H7 (cell line): ENCODE results near the gene DLK2. TPM values are rescaled to one million over a fixed set of nuclear protein-coding genes. Genes with fewer than 3 reads are reported as not detected.
"Not testable (repeated sequence)": the region's sequence is repeated elsewhere in the genome, so short reads cannot be mapped to it uniquely, and the experiment has no call there.

Source experiments
- DNase-seq: peaks from one replicate; pipeline ENCODE4 v3.0.0; 2012
- H3K27me3 ChIP-seq: 2 replicates; pipeline ENCODE4 v1.6.0; 2011; ENCODE audit warnings: mild to moderate bottlenecking, low read length; ENCODE audit not compliant: control insufficient read depth, insufficient read depth
- H3K36me3 ChIP-seq: replicated peaks from 2 replicates; pipeline ENCODE4 v1.5.1; 2011; ENCODE audit warnings: low read length; ENCODE audit not compliant: control insufficient read depth, insufficient read depth
- H3K4me3 ChIP-seq: 2 replicates; pipeline ENCODE4 v1.5.1; 2011; ENCODE audit warnings: low read depth, mild to moderate bottlenecking, control low read depth, low read length, moderate library complexity; ENCODE audit not compliant: insufficient read depth
- total RNA-seq: library from RNA; depleted of rRNA; stranded (reverse); fragments of >200 nt; shearing (Covaris generic); gene quantifications from 2 replicates; pipeline ENCODE4 v1.2.3, GENCODE V29; 2014; rRNA removed

Gene DLK2
- 0.33 and 0.42 TPM in 2 replicates for total RNA-seq

- peak; percentile 89 for DNase-seq
- H3K27me3 ChIP-seq, result peaks cover 22% of the 10 kb centered on the region
These were observed at the start of gene DLK2 for GRCh38 chr6:43455531-43456428. Gene DLK2 (minus strand): TSS chr6:43455548. CDS start chr6:43454825, 723 bp downstream.

GRCh38 chr6:43503443-43503842, 48.1 kb upstream of the DLK2 start:
- peaks cover 42% of the 10 kb centered on the region for H3K36me3 ChIP-seq
- peaks cover 11% of the 10 kb centered on the region for H3K27me3 ChIP-seq
- DNase-seq, result no peak
- no peak overlapping the region for H3K4me3 ChIP-seq

More at GRCh38 chr6:43455531-43456428, at the start of gene DLK2:
- Histone ChIP-seq H3K4me3 (peak within 1 kb of the TSS; percentile 49), H3K36me3 (no peaks in the 10 kb centered on the region; the same call in 1 of the 2 replicates)

DNA sequence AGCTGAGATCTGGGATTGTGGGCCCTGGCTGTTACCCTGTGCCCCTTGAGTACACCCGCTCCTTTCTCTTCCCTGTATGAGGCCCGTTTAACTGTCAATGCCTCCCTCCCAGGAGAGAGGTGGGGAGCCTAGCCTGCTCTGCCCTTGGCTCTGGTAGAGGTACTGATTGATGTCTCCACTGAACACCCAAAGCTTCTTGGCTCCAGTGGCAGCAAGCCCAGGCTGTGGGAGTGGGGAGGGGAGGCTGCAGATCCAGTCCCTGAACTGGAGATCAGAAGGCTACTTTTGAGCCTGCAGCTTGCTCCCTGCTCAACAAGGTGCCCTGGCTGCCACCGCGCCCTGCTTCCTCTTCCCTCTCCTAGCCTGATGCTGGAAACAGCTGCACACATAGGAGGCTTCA, 47.3 kb upstream of the DLK2 start:
- Histone ChIP-seq H3K27me3 (peaks cover 4% of the 10 kb centered on the region; the same call in 1 of the 2 replicates), H3K4me3 (no peak overlapping the region), H3K36me3 (peaks cover 43% of the 10 kb centered on the region)
- peak; percentile 11 for DNase-seq

GRCh38 chr6:43500921-43501320, 45.6 kb upstream of the DLK2 start:
- Histone ChIP-seq H3K27me3 (no peaks in the 10 kb centered on the region), H3K4me3 (no peak overlapping the region), H3K36me3 (peaks cover 43% of the 10 kb centered on the region)
- DNase-seq, result peak; percentile 19

- Histone ChIP-seq H3K36me3 (peaks cover 41% of the 10 kb centered on the region), H3K4me3 (no peak overlapping the region), H3K27me3 (no peaks in the 10 kb centered on the region)
- DNase-seq, result no peak
These were observed 43.9 kb upstream of the DLK2 start for GRCh38 chr6:43499028-43499815.

GRCh38 chr6:43498291-43498690, 42.9 kb upstream of the DLK2 start:
- DNase-seq, H3K4me3 ChIP-seq: not testable (repeated sequence)

DNA sequence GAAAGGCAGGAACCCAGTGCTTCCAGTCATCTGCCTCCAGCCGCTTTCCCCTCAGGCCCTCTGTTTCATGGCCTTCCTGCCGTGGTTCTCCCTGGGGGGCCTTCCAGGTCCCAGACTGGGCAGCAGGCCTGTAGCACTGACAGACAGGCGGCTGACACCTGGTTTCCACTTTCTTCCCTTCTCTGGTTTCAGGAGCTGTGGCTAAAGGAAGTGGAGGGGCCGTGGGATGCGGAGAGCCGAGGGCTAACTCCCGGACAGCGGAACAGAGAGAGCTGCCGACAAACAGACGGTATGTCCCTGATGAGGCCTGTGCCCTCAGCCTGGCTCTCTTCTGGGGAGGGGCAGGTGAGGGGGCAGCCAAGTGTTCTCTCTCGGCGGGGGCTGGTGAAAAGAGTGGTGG, 42.3 kb upstream of the DLK2 start:
- Histone ChIP-seq H3K36me3 (peaks cover 32% of the 10 kb centered on the region), H3K27me3 (no peaks in the 10 kb centered on the region), H3K4me3 (no peak overlapping the region)
- no peak for DNase-seq

More at GRCh38 chr6:43498291-43498690, 42.9 kb upstream of the DLK2 start:
- not testable (repeated sequence) for H3K27me3 ChIP-seq
- H3K36me3 ChIP-seq, result peaks cover 37% of the 10 kb centered on the region

DNA sequence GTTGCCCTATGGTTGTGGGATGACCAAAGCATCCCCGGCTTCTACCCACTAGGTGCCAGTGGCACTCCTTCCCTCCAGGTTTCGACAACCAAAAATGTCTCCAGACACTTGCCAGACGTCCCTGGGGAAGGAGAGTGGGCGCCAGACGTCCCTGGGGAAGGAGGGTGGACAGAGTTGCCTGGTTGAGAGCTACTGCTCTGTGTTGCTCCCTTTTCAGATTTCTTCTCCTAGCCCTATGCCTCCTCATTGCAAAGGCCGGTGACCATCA, 41.7 kb upstream of the DLK2 start:
- no peak for DNase-seq
- peaks cover 26% of the 10 kb centered on the region for H3K36me3 ChIP-seq
- H3K27me3 ChIP-seq, result no peaks in the 10 kb centered on the region
- H3K4me3 ChIP-seq, result no peak overlapping the region

- peaks cover 26% of the 10 kb centered on the region for H3K36me3 ChIP-seq
- no peak overlapping the region for H3K4me3 ChIP-seq
- no peaks in the 10 kb centered on the region for H3K27me3 ChIP-seq
- DNase-seq, result peak; percentile 92
These were observed 41.2 kb upstream of the DLK2 start for GRCh38 chr6:43496370-43497128.

DNA sequence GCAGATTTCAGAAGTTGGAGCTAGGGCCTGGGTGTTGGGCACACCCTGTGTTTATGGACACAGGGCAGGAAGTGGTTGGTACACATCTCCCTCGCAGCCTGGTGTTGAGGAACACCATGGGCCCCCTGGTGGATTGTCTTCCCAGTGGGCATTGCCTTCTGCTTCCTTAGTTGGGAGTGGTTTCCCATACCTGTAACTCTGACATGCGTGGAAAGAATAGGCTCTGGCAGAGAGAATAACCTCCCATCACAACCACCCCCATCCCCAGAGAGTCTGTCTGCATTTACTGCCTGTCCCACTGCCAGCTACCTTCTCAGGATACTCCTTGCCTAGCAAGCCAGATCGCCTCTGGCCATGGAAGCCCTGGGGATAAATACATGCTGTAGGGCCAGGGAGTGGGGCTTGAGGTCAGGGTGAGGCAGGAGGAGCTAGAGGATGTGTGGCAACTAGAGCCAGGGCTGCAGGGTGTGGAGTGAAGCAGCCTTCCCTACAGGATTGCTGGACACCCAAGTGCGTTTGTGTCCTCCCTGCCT, 40.1 kb upstream of the DLK2 start:
- Histone ChIP-seq H3K36me3 (peaks cover 19% of the 10 kb centered on the region), H3K27me3 (no peaks in the 10 kb centered on the region), H3K4me3 (no peak overlapping the region)
- DNase-seq, result peak; percentile 53

- H3K27me3 ChIP-seq, result no peaks in the 10 kb centered on the region
- no peak overlapping the region for H3K4me3 ChIP-seq
- peaks cover 12% of the 10 kb centered on the region for H3K36me3 ChIP-seq
- DNase-seq, result peak; percentile 10
These were observed 39.4 kb upstream of the DLK2 start for GRCh38 chr6:43494766-43495165.

- no peaks in the 10 kb centered on the region for H3K27me3 ChIP-seq
- H3K4me3 ChIP-seq, result no peak overlapping the region
- peak; percentile 18 for DNase-seq
These were observed 39.0 kb upstream of the DLK2 start for GRCh38 chr6:43494321-43494720.

GRCh38 chr6:43493833-43494232, 38.5 kb upstream of the DLK2 start:
- Histone ChIP-seq H3K36me3 (peaks cover 8% of the 10 kb centered on the region), H3K27me3 (no peaks in the 10 kb centered on the region), H3K4me3 (no peak overlapping the region)
- DNase-seq, result no peak

More at GRCh38 chr6:43494321-43494720, 39.0 kb upstream of the DLK2 start:
- H3K36me3 ChIP-seq, result peaks cover 13% of the 10 kb centered on the region

GRCh38 chr6:43493230-43493629, 37.9 kb upstream of the DLK2 start:
- Histone ChIP-seq H3K36me3 (peaks cover 5% of the 10 kb centered on the region), H3K27me3 (no peaks in the 10 kb centered on the region), H3K4me3 (no peak overlapping the region)
- peak; percentile 30 for DNase-seq
